CD8-positive, alpha-beta memory T cell (primary cell): ENCODE measurements around the gene ETFB. TPM values are rescaled to one million over a fixed set of nuclear protein-coding genes. Genes with fewer than 3 reads are reported as not detected.
A peak's percentile ranks its signal among the peaks of the same experiment; 100 is the strongest.

Experiments used
- CTCF ChIA-PET: fragments of 350-600 bp; sonication (Branson Sonifier 250); formaldehyde crosslinking; loops from one replicate; lab custom pipeline; 2021; ENCODE audit warnings: antibody characterized with exemption; lab: Charles Lee
- POLR2A ChIA-PET: fragments of 350-600 bp; sonication (Branson Sonifier 250); formaldehyde crosslinking; loops from one replicate; lab custom pipeline; 2021; ENCODE audit warnings: antibody characterized with exemption; lab: Charles Lee
- DNase-seq, 5 donors: peaks; one replicate each; pipeline versions ENCODE4 v3.0.0 to v3.0.0-alpha.2; 2020 to 2022; ENCODE audit warnings: mixed read lengths in 1 of 5
- H3K27ac ChIP-seq: one replicate; pipeline ENCODE4 v1.7.0; 2013; ENCODE audit warnings: low read depth, mild to moderate bottlenecking, low read length, moderate library complexity
- H3K27me3 ChIP-seq: 2 replicates; pipeline ENCODE4 v1.7.0; 2013; ENCODE audit warnings: low read length, mild to moderate bottlenecking; ENCODE audit not compliant: insufficient read depth, poor library complexity, severe bottlenecking
- H3K36me3 ChIP-seq: 2 replicates; pipeline ENCODE4 v1.7.0; 2013; ENCODE audit warnings: mild to moderate bottlenecking, low read length, moderate library complexity; ENCODE audit not compliant: insufficient read depth
- H3K4me1 ChIP-seq: 2 replicates; pipeline ENCODE4 v1.7.0; 2013; ENCODE audit warnings: mild to moderate bottlenecking, low read length, moderate library complexity; ENCODE audit not compliant: insufficient read depth
- H3K4me3 ChIP-seq: 2 replicates; pipeline ENCODE4 v1.7.0; 2013; ENCODE audit warnings: mild to moderate bottlenecking, low read length
- H3K9me3 ChIP-seq: 2 replicates; pipeline ENCODE4 v1.7.0; 2013; ENCODE audit warnings: mild to moderate bottlenecking, low read length
- H3K27ac Mint-ChIP-seq, 8 donors: one replicate each; pipeline ENCODE4 v1.8.0; 2020 to 2021; ENCODE audit warnings: mixed read lengths in 8 of 8, mild to moderate bottlenecking in 6 of 8, inconsistent platforms in 3 of 8, moderate library complexity in 3 of 8
- H3K27me3 Mint-ChIP-seq, 2 donors: one replicate each; pipeline ENCODE4 v1.8.0; 2020 to 2021; ENCODE audit warnings: mixed read lengths in 2 of 2, mild to moderate bottlenecking in 1 of 2, moderate library complexity in 1 of 2
- H3K36me3 Mint-ChIP-seq, 3 donors: one replicate each; pipeline ENCODE4 v1.8.0; 2020 to 2021; ENCODE audit warnings: mixed read lengths in 3 of 3, inconsistent platforms in 1 of 3, mild to moderate bottlenecking in 1 of 3
- H3K4me1 Mint-ChIP-seq, 3 donors: one replicate each; pipeline ENCODE4 v1.8.0; 2020 to 2021; ENCODE audit warnings: mixed read lengths in 3 of 3, inconsistent platforms in 1 of 3, mild to moderate bottlenecking in 1 of 3
- H3K4me3 Mint-ChIP-seq, 7 donors: one replicate each; pipeline ENCODE4 v1.8.0; 2020 to 2021; ENCODE audit warnings: mixed read lengths in 7 of 7, mild to moderate bottlenecking in 6 of 7, moderate library complexity in 4 of 7, inconsistent platforms in 2 of 7
- H3K9me3 Mint-ChIP-seq, 5 donors: one replicate each; pipeline ENCODE4 v1.8.0; 2020 to 2022; ENCODE audit warnings: mixed read lengths in 5 of 5, mild to moderate bottlenecking in 3 of 5, moderate library complexity in 2 of 5, inconsistent platforms in 1 of 5
- polyA plus RNA-seq: library from polyadenylated mRNA; unstranded; fragments of 300-500 nt; fragmentation: Illumina TruSeq; gene quantifications from one replicate; pipeline ENCODE4 v1.2.3, GENCODE V29; 2021
- total RNA-seq, 2 experiments: library from RNA; stranded (reverse); gene quantifications; one replicate each; pipeline ENCODE4 v1.2.3, GENCODE V29; 2021

The ETFB gene
- total and polyA plus RNA-seq, 3 experiments from 2014 or later, result 80.0 to 124 (median 122) TPM

DNA sequence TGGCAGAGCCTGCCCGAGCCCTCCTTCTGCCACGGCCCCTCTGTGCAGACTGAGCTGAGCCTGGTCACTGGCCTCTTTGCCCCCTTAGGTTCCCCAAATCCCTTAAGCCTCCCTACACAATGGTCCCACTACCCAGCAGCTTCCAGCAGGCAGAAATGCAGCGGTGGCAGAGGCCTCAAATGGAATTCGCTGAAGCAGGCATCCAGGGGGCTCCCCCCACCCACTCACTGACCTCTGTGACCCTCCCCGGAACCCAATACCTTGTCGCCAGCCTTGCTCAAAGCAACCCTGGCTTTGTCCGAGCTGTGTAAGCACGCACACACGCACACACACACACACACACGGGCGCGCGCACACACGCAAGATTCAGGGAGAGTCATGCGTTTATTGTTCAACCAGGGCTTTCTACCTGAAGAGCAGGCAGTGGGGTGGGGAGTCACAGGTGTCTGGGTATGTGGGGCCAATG, 21.8 kb upstream of the ETFB start, which contains the start of gene LIM2:
Gene LIM2 (minus strand): TSS at position 51 of the 466 bp plus-strand sequence. CDS start 531 bp downstream, outside the sequence.
- Mint-ChIP-seq H3K27me3 (no peaks in the 10 kb centered on the region), H3K4me1 (peaks cover 30 to 40% (median 35%) of the 10 kb centered on the region in 3 donors), H3K4me3 (peak within 1 kb of the TSS; percentile 60 to 90 (median 81)), H3K9me3 (no peaks in the 10 kb centered on the region), H3K36me3 (no peaks in the 10 kb centered on the region), H3K27ac (peak within 1 kb of the TSS; percentile 43 to 97 (median 88))
- Histone ChIP-seq H3K4me3 (peak within 1 kb of the TSS; percentile 27), H3K27me3 (no peaks in the 10 kb centered on the region), H3K9me3 (no peaks in the 10 kb centered on the region), H3K4me1 (peaks cover 11% of the 10 kb centered on the region), H3K27ac (peak within 1 kb of the TSS; percentile 38), H3K36me3 (no peaks in the 10 kb centered on the region)
- ChIA-PET CTCF (interaction anchor here (1.0 to 1.8 kb wide), 3 partner anchors 10 to 20 kb away, joined by 3 to 5 read pairs (median 3); no protein-coding TSS in a partner anchor), POLR2A (no interaction called here)
- no peak for DNase-seq

- Histone ChIP-seq H3K36me3 (no peaks in the 10 kb centered on the region), H3K4me1 (peaks cover 11% of the 10 kb centered on the region), H3K27me3 (no peaks in the 10 kb centered on the region), H3K27ac (peak overlapping the region; percentile 38), H3K9me3 (no peaks in the 10 kb centered on the region), H3K4me3 (peak overlapping the region; percentile 27)
- H3K9me3 Mint-ChIP-seq, result no peaks in the 10 kb centered on the region
- H3K4me3 Mint-ChIP-seq, result peak overlapping the region; percentile 60 to 90 (median 81)
- H3K27ac Mint-ChIP-seq, result peak overlapping the region; percentile 17 to 97 (median 88)
- CTCF ChIA-PET, result interaction anchor here (1.0 to 1.8 kb wide), 4 partner anchors 9 to 21 kb away, joined by 3 to 5 read pairs (median 3); no protein-coding TSS in a partner anchor
- POLR2A ChIA-PET, result no interaction called here
- H3K27me3 Mint-ChIP-seq, result no peaks in the 10 kb centered on the region
- DNase-seq, result peak in 1 of 5 donors; percentile 28
- peaks cover 31 to 40% (median 35%) of the 10 kb centered on the region in 3 donors for H3K4me1 Mint-ChIP-seq
- H3K36me3 Mint-ChIP-seq, result no peaks in the 10 kb centered on the region
Observed at GRCh38 chr19:51386882-51387520, 20.8 kb upstream of the ETFB start.

- peaks cover 0 to 3% (median 0%) of the 10 kb centered on the region in 5 donors for H3K9me3 Mint-ChIP-seq
- no peak overlapping the region for H3K27ac Mint-ChIP-seq
- no peaks in the 10 kb centered on the region for H3K9me3 ChIP-seq
- CTCF ChIA-PET, result interaction anchor here (0.9 to 1.4 kb wide), 3 partner anchors 10 to 25 kb away, joined by 3 read pairs; partner anchors contain the start of gene CLDND2
- H3K4me3 Mint-ChIP-seq, result no peak overlapping the region
- H3K4me1 Mint-ChIP-seq, result peaks cover 20 to 40% (median 29%) of the 10 kb centered on the region in 3 donors
- no peaks in the 10 kb centered on the region for H3K36me3 Mint-ChIP-seq
- no peak for DNase-seq
- no peaks in the 10 kb centered on the region for H3K27me3 Mint-ChIP-seq
- H3K36me3 ChIP-seq, result no peaks in the 10 kb centered on the region
- POLR2A ChIA-PET, result interaction anchor here (1.5 kb wide), 1 partner anchor 12 kb away, joined by 3 read pairs; no protein-coding TSS in a partner anchor
- H3K4me3 ChIP-seq, result no peak overlapping the region
- peaks cover 7% of the 10 kb centered on the region for H3K4me1 ChIP-seq
- no peak overlapping the region for H3K27ac ChIP-seq
- H3K27me3 ChIP-seq, result no peaks in the 10 kb centered on the region
Observed at GRCh38 chr19:51382004-51382403, 15.8 kb upstream of the ETFB start.

GRCh38 chr19:51380379-51380778, 14.2 kb upstream of the ETFB start:
- Mint-ChIP-seq H3K36me3 (no peaks in the 10 kb centered on the region), H3K4me1 (peaks cover 32 to 47% (median 40%) of the 10 kb centered on the region in 3 donors), H3K27me3 (no peaks in the 10 kb centered on the region), H3K9me3 (peaks cover 0 to 3% (median 0%) of the 10 kb centered on the region in 5 donors), H3K27ac (peak overlapping the region in 5 of 8 donors; percentile 13 to 85 (median 37)), H3K4me3 (peak overlapping the region in 3 of 7 donors; percentile 12 to 47 (median 26))
- no peak overlapping the region for H3K27ac ChIP-seq
- ChIA-PET POLR2A (interaction anchor here (1.1 to 1.5 kb wide), 2 partner anchors 10 to 14 kb away, joined by 3 read pairs; no protein-coding TSS in a partner anchor), CTCF (no interaction called here)
- no peak overlapping the region for H3K4me3 ChIP-seq
- no peaks in the 10 kb centered on the region for H3K27me3 ChIP-seq
- DNase-seq, result no peak
- no peaks in the 10 kb centered on the region for H3K9me3 ChIP-seq
- no peaks in the 10 kb centered on the region for H3K36me3 ChIP-seq
- peaks cover 15% of the 10 kb centered on the region for H3K4me1 ChIP-seq

GRCh38 chr19:51377422-51377821, 11.2 kb upstream of the ETFB start:
- no peak overlapping the region for H3K4me3 ChIP-seq
- no peaks in the 10 kb centered on the region for H3K27me3 Mint-ChIP-seq
- H3K9me3 Mint-ChIP-seq, result peaks cover 0 to 3% (median 0%) of the 10 kb centered on the region in 5 donors
- no peaks in the 10 kb centered on the region for H3K27me3 ChIP-seq
- no peak overlapping the region for H3K27ac ChIP-seq
- H3K4me1 ChIP-seq, result peaks cover 44% of the 10 kb centered on the region
- peaks cover 0 to 1% (median 0%) of the 10 kb centered on the region in 3 donors for H3K36me3 Mint-ChIP-seq
- POLR2A ChIA-PET, result interaction anchor here (0.6 to 1.2 kb wide), 3 partner anchors 9 to 17 kb away, joined by 4 to 7 read pairs (median 5); no protein-coding TSS in a partner anchor
- no peaks in the 10 kb centered on the region for H3K9me3 ChIP-seq
- no peak overlapping the region for H3K4me3 Mint-ChIP-seq
- H3K4me1 Mint-ChIP-seq, result peaks cover 55 to 73% (median 66%) of the 10 kb centered on the region in 3 donors
- no peaks in the 10 kb centered on the region for H3K36me3 ChIP-seq
- H3K27ac Mint-ChIP-seq, result peak overlapping the region in 1 of 8 donors; percentile 17
- no peak for DNase-seq
- CTCF ChIA-PET, result interaction anchor here (1.6 kb wide), 1 partner anchor 10 kb away, joined by 5 read pairs; the partner anchor contains the start of gene LIM2

- Histone ChIP-seq H3K9me3 (no peaks in the 10 kb centered on the region), H3K36me3 (no peaks in the 10 kb centered on the region), H3K4me3 (no peak overlapping the region), H3K27ac (no peak overlapping the region), H3K4me1 (peaks cover 51% of the 10 kb centered on the region), H3K27me3 (no peaks in the 10 kb centered on the region)
- ChIA-PET CTCF (interaction anchor here (0.9 kb wide), 1 partner anchor 46 kb away, joined by 3 read pairs; no protein-coding TSS in a partner anchor), POLR2A (no interaction called here)
- H3K27me3 Mint-ChIP-seq, result peaks cover 0 to under 1% of the 10 kb centered on the region in 2 donors
- H3K9me3 Mint-ChIP-seq, result no peaks in the 10 kb centered on the region
- H3K4me1 Mint-ChIP-seq, result peaks cover 66 to 82% (median 81%) of the 10 kb centered on the region in 3 donors
- peak overlapping the region; percentile 55 to 88 (median 78) for H3K4me3 Mint-ChIP-seq
- peak in 3 of 5 donors; percentile 45 to 66 (median 50) for DNase-seq
- peaks cover 0 to 12% (median 3%) of the 10 kb centered on the region in 3 donors for H3K36me3 Mint-ChIP-seq
- H3K27ac Mint-ChIP-seq, result peak overlapping the region; percentile 84 to 100 (median 94)
Observed at GRCh38 chr19:51375504-51376221, 9.5 kb upstream of the ETFB start.

DNA sequence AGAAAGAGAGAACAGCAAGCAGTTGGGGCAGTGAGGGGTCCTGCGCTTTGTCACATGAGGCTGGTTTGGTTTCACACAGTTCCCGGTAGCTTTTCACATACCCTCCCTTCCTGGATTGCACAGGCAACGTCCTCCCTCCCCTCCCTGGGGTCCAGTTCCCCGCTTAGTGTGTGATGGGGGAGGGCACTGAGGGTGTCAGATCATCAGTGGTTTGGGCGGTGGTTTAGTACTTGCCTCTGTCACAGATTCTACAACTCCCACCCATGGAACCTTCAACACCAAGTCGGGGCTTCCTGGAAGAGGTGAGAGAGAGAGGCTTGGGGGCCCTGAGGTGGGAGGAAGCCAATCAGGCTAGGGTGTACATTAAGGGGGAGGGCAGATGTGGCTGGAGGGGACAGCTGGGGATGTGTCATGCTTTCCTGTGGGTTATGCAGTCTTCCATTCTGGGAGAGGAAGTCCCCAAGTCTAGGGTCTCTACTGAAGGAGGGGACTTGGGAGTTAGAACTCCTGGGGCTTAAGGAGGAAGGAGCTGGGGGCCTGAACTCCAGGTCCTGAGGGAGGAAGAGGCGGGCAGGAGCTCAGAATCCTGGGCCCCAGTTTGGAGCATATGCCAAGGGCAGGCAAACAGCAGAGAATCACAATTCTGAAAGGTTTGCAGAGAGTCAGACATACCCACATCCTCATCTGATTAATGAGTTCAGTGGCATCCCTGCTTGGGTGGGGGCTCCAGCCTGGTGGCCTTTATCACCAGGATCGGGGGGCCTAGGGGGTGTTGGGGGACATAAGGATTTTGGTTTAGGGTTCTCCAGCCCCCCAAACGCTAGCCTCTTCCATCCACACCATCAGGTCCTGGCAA, 6.7 kb upstream of the ETFB start, which contains the start of gene NKG7:
Gene NKG7 (minus strand): TSS at position 6 of the 856 bp plus-strand sequence. CDS start 119 bp downstream, outside the sequence.
- ChIA-PET POLR2A (interaction anchor here (1.3 to 2.3 kb wide), 3 partner anchors 22 to 69 kb away, joined by 5 to 17 read pairs (median 5); no protein-coding TSS in a partner anchor), CTCF (interaction anchor here (1.1 to 1.9 kb wide), 5 partner anchors 21 to 67 kb away, joined by 3 to 6 read pairs (median 4); no protein-coding TSS in a partner anchor)

More for the DNA sequence above, 6.7 kb upstream of the ETFB start, which contains the start of gene NKG7:
- peak within 1 kb of the TSS; percentile 54 for H3K4me3 ChIP-seq
- peaks cover 0 to 12% (median 3%) of the 10 kb centered on the region in 3 donors for H3K36me3 Mint-ChIP-seq
- no peaks in the 10 kb centered on the region for H3K9me3 Mint-ChIP-seq
- H3K27ac ChIP-seq, result peak within 1 kb of the TSS; percentile 76
- peak; percentile 47 to 93 (median 69) for DNase-seq
- no peaks in the 10 kb centered on the region for H3K27me3 ChIP-seq
- H3K4me3 Mint-ChIP-seq, result peak within 1 kb of the TSS; percentile 83 to 99 (median 95)
- H3K27me3 Mint-ChIP-seq, result peaks cover 0 to 3% of the 10 kb centered on the region in 2 donors
- H3K36me3 ChIP-seq, result no peaks in the 10 kb centered on the region
- peaks cover 69 to 90% (median 80%) of the 10 kb centered on the region in 3 donors for H3K4me1 Mint-ChIP-seq
- peak within 1 kb of the TSS; percentile 90 to 100 (median 98) for H3K27ac Mint-ChIP-seq
- no peaks in the 10 kb centered on the region for H3K9me3 ChIP-seq
- peaks cover 63% of the 10 kb centered on the region for H3K4me1 ChIP-seq
